GM13977 (cell line): ENCODE measurements around the gene GRK6.
"Not testable (repeated sequence)": the region's sequence is repeated elsewhere in the genome, so short reads cannot be mapped to it uniquely, and the experiment has no call there.

Source experiments
- DNase-seq: peaks from one replicate; pipeline ENCODE4 v3.0.0; 2012; ENCODE audit warnings: low spot score
- CTCF ChIP-seq: IDR thresholded peaks from 2 replicates; pipeline ENCODE4 v1.5.1; 2012; ENCODE audit warnings: mild to moderate bottlenecking, control low read depth; ENCODE audit not compliant: insufficient read depth; ENCODE audit errors: extremely low read depth, missing control alignments
- in situ Hi-C: fragments of 300-500 bp; cut with MboI; formaldehyde crosslinking; loops from one replicate; pipeline ENCODE4 v1.12.0; 2022; ENCODE audit warnings: low sequenced_read_pairs, low pct_unique_long_range_greater_than_20kb, mixed read lengths, inconsistent platforms; ENCODE audit not compliant: unreplicated experiment

Gene GRK6

GRCh38 chr5:177478711-177479646, 52.5 kb downstream of the GRK6 start:
- no peak for DNase-seq
- in situ Hi-C loops: no loop called here
- TF ChIP-seq CTCF: no peak

- in situ Hi-C loops: no loop called here
- no peak for TF ChIP-seq CTCF
- DNase-seq: no peak
Observed at GRCh38 chr5:177479774-177480173, 53.3 kb downstream of the GRK6 start.

- no peak for DNase-seq
- TF ChIP-seq CTCF: no peak
- in situ Hi-C loops: no loop called here
Observed at GRCh38 chr5:177482359-177482795, 55.9 kb downstream of the GRK6 start.

- DNase-seq: no peak
- no peak for TF ChIP-seq CTCF
- in situ Hi-C loops: no loop called here
Observed at GRCh38 chr5:177483042-177483441, 56.6 kb downstream of the GRK6 start.

- no peak for TF ChIP-seq CTCF
- DNase-seq: no peak
- in situ Hi-C loops: no loop called here
Observed at GRCh38 chr5:177483994-177484901, 57.8 kb downstream of the GRK6 start.

GRCh38 chr5:177484902-177485549, 58.5 kb downstream of the GRK6 start:
- no peak for TF ChIP-seq CTCF
- no peak for DNase-seq
- in situ Hi-C loops: no loop called here

- in situ Hi-C loops, DNase-seq: not testable (repeated sequence)
Observed at GRCh38 chr5:177485753-177486152, 59.3 kb downstream of the GRK6 start.
